ENCODE results near the gene MYL9. TPM values are rescaled to one million over a fixed set of nuclear protein-coding genes. Genes with fewer than 3 reads are reported as not detected.

MYL9 gene
- total RNA-seq, 2 donors from 2014 or later, result 558 to 602 TPM

- no peak overlapping the region for H3K27ac ChIP-seq
- no peak for TF ChIP-seq CTCF (IDR thresholded peaks at IDR 0.05)
- no peak for DNase-seq (ENCODE audit: low spot score)
- no peaks in the 10 kb centered on the region for H3K27me3 ChIP-seq
- H3K4me3 ChIP-seq, result no peak overlapping the region
- no peaks in the 10 kb centered on the region for H3K4me1 ChIP-seq
- H3K36me3 ChIP-seq, result peaks cover 5% of the 10 kb centered on the region
- no peaks in the 10 kb centered on the region for H3K9me3 ChIP-seq
Measured at GRCh38 chr20:36591281-36591680, 50.0 kb downstream of the MYL9 start.

GRCh38 chr20:36591854-36592641, 50.7 kb downstream of the MYL9 start:
- TF ChIP-seq CTCF (IDR thresholded peaks at IDR 0.05), result peak; percentile 13 to 60
- H3K9me3 ChIP-seq, result no peaks in the 10 kb centered on the region
- H3K4me1 ChIP-seq, result no peaks in the 10 kb centered on the region
- no peak for DNase-seq (ENCODE audit: low spot score)
- no peak overlapping the region for H3K4me3 ChIP-seq
- no peaks in the 10 kb centered on the region for H3K27me3 ChIP-seq
- H3K36me3 ChIP-seq, result peaks cover 5% of the 10 kb centered on the region
- no peak overlapping the region for H3K27ac ChIP-seq

DNA sequence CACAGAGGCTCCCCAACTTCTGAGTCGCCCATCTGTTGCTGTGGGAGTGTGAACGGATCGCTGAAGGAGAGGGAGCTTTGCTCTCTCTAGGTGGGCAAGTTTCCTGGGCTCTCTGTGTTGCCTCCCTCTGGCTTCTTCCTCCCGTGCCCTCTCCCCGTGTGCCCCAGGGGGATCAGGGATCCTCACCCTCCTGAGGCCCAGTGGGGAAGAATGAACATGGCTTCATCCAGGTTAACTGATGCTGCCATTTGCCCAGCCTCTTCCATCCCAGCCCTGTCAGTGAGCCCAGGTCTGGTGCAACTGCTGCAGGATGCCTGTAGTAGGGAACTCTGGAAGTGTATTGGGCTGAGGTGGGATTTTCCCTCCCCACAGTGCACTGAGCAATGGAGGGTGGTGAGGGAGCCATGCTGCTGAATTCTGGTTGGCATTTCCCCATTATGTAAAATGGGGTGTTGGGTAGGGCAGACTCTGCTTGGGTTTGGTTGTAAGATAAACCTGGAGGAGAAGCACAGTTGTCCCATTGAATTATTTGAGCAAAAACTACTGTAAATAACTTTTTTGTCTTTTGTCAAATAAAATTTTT, 52.1 kb downstream of the MYL9 start:
- Histone ChIP-seq H3K4me1 (no peaks in the 10 kb centered on the region), H3K27me3 (no peaks in the 10 kb centered on the region), H3K27ac (no peak overlapping the region), H3K4me3 (no peak overlapping the region), H3K36me3 (peaks cover 5% of the 10 kb centered on the region), H3K9me3 (no peaks in the 10 kb centered on the region)
- no peak for TF ChIP-seq CTCF (IDR thresholded peaks at IDR 0.05)
- no peak for DNase-seq (ENCODE audit: low spot score)

DNA sequence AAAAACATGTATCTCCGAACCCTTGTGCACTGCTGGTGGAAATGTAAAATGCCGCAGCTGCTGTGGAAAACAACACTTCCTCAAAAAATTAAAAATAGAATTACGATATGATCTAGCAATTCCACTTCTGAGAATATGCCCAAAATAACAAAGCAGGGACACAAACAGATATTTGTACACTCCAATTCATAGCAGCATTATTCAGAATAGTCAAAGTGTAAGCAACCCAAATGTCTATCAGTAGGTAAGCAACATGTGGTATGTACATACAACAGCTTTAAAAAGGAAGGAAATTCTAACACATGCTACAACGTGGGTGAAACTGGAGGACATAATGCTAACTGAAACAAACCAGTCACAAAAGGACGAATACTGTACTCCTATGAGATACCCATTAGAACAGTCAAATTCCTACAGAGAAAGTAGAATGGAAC, 58.6 kb downstream of the MYL9 start:
- no peaks in the 10 kb centered on the region for H3K27me3 ChIP-seq
- H3K9me3 ChIP-seq, result no peaks in the 10 kb centered on the region
- DNase-seq (ENCODE audit: low spot score), result no peak
- no peak for TF ChIP-seq CTCF (IDR thresholded peaks at IDR 0.05)
- H3K4me3 ChIP-seq, result no peak overlapping the region
- no peak overlapping the region for H3K27ac ChIP-seq
- peaks cover 0 to 2% of the 10 kb centered on the region in 2 donors for H3K4me1 ChIP-seq
- H3K36me3 ChIP-seq, result no peaks in the 10 kb centered on the region

Other genes with a start within 250 kb of the MYL9 start
- gene DLGAP4, start 235.2 kb upstream of the MYL9 start, total RNA-seq, result 10 to 100 TPM; 30.0 to 50.2 TPM
- gene TGIF2, start 32.1 kb downstream of the MYL9 start, total RNA-seq, result 10 to 100 TPM in 1 of 2 donors, 1 to 10 TPM in 1; 8.9 to 10.7 TPM
- gene RAB5IF, start 64.3 kb downstream of the MYL9 start, total RNA-seq, result 10 to 100 TPM; 70.9 to 83.0 TPM
- under 1 TPM; 0.37 to 0.39 TPM for gene SLA2, start 104.7 kb downstream of the MYL9 start, total RNA-seq
- gene NDRG3, start 204.6 kb downstream of the MYL9 start, total RNA-seq, result 10 to 100 TPM; 19.7 to 33.9 TPM
- 1 to 10 TPM; 3.1 to 6.3 TPM for gene DSN1, start 232.2 kb downstream of the MYL9 start, total RNA-seq